Stimulated activated CD4-positive, alpha-beta T cell treated with anti-CD3 and anti-CD28 coated beads, Interleukin-4, amount 100 ng/mL, for 24 hours (primary cell): ENCODE measurements around the gene SLC28A3.
"Not testable (repeated sequence)": the region's sequence is repeated elsewhere in the genome, so short reads cannot be mapped to it uniquely, and the experiment has no call there.

Source experiments
- DNase-seq: peaks from one replicate; pipeline ENCODE4 v3.0.0-alpha.2; 2020

SLC28A3 gene, protein sequence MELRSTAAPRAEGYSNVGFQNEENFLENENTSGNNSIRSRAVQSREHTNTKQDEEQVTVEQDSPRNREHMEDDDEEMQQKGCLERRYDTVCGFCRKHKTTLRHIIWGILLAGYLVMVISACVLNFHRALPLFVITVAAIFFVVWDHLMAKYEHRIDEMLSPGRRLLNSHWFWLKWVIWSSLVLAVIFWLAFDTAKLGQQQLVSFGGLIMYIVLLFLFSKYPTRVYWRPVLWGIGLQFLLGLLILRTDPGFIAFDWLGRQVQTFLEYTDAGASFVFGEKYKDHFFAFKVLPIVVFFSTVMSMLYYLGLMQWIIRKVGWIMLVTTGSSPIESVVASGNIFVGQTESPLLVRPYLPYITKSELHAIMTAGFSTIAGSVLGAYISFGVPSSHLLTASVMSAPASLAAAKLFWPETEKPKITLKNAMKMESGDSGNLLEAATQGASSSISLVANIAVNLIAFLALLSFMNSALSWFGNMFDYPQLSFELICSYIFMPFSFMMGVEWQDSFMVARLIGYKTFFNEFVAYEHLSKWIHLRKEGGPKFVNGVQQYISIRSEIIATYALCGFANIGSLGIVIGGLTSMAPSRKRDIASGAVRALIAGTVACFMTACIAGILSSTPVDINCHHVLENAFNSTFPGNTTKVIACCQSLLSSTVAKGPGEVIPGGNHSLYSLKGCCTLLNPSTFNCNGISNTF

DNA sequence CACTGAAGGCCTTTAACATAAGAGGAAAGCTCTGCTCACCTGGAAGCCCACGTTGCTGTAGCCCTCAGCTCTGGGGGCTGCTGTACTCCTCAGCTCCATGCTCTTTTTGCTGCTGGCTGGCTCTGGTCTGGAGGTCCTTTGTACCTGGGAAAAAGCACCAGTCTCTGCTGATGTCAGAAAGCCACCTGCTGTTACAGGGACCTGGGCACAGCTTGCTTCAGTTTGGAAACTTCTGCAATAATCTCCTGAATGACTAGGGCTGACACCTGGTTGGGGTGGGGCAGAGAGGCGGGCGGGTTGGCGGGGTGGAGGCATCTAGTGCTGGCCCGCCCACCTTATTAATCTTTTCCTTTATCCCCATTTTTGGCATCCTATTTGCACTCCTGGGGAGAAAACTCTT is at the start of gene SLC28A3:
Gene SLC28A3, minus strand, starts transcription at position 224 of the 400 bp plus-strand sequence. Its CDS starts 125 bp downstream, at position 99.
- no peak for DNase-seq

GRCh38 chr9:84390254-84390653 is 49.7 kb upstream of the SLC28A3 start:
- DNase-seq, result peak; percentile 52

- DNase-seq, result no peak
Measured at GRCh38 chr9:84387821-84388220, 47.3 kb upstream of the SLC28A3 start.

- no peak for DNase-seq
Measured at GRCh38 chr9:84386753-84387152, 46.2 kb upstream of the SLC28A3 start.

DNA sequence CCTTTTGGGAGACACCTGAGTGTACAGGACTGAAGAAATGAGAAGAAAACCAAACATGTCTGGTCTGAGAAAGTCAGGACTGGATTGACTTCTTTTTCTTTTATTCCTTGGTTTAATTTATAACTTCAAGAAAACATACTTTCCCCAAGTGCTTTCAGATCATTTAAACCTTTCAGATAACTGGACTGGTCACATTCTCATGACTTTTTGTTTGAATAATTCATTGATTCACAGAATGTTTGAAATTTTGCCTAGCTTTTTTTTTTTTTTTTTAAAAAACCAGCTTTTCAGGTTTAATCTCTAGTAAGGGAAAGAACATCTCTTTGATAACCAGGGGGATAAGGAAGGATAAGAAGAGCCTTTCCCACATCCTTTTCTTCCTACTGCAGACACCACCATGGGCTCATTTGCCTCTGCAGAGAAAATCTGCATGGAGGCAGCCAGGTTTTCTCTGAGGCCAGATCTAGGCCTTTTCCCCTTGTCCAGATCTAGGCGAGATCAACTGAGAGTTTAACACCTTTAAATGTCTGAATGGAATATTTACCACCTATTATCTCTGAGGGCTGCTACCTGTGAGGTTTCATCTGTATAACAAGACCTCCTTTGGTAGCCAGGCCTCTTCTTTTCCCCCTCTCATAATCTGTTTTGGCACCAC is 45.0 kb upstream of the SLC28A3 start:
- DNase-seq, result no peak

GRCh38 chr9:84384617-84385016 is 44.1 kb upstream of the SLC28A3 start:
- no peak for DNase-seq

DNA sequence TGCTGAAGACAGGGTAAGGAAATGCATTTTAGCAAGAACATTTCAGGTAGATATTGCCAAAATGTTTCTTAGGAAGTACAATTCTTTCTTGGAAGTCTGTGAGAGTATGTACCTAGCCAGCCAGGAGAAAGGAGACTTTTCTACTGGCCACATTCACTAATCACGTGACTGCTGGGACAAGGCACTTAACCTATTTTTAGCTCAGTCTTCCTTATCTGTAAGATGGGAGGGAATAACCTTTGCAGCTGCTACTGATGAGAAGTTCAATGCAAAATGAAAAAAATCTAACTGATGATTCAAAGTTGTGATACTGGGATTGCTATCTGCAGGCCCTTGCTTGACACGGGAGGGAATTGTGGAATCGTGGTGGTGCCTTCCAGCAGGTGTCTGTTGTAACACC is 42.6 kb upstream of the SLC28A3 start:
- no peak for DNase-seq

- no peak for DNase-seq
Measured at GRCh38 chr9:84382720-84383119, 42.2 kb upstream of the SLC28A3 start.

DNA sequence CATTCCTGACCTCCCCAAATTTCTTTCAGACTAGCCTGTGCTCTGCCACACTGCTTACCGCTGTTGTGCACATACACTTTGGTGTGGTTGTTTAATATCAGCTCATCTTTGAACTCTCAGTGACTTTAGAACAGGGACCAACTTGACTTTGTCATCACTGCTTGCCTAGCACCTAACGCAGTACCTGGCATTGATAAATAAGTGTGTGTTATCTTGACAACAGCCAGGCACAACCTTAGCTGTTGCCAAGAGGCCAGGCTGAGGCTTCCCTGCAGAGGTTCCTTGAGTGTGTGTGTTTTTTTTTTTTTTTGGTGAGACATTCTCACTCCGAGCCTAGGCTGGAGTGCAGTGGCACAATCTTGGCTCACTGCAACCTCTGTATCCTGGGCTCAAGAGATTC is 41.0 kb upstream of the SLC28A3 start:
- no peak for DNase-seq

DNA sequence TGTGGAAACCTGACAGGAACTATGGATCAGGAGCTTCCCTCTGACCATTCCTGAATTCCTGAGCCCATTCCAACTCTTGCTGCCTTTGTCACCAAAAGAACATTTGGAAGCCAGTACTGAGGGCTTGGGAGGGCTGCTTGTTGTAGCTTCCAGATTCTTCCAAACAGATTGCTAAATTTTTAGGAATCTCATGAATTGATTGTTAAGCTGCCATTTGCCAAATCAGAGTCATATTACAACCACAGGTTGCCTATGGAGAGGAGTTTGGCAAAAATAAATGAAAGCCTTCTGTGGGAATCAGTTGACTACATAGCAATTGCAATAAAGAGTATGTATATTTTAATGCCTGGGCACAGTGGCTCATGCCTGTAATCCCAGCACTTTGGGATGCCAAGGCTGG is 39.2 kb upstream of the SLC28A3 start:
- DNase-seq, result no peak

DNA sequence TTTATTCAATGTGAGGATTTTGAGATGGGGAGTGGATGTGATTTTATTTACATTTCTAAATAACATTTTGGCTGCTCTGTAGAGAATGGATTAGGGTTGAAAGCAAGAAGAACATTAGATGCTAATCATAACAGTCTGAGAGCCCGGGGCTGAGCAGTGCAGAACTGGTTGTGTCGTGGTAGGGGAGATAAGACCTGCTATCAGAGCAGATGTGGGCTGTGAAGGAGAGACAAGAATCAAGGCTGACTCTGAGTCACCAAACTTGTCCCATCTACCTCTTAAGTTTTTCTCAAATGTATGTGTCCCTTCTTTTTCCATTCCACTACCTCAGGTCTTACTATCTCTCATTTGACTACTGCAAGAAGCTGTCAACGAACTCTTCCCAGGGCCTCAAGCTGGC is 35.4 kb upstream of the SLC28A3 start:
- DNase-seq, result no peak

GRCh38 chr9:84374516-84374915 is 34.0 kb upstream of the SLC28A3 start:
- no peak for DNase-seq

DNA sequence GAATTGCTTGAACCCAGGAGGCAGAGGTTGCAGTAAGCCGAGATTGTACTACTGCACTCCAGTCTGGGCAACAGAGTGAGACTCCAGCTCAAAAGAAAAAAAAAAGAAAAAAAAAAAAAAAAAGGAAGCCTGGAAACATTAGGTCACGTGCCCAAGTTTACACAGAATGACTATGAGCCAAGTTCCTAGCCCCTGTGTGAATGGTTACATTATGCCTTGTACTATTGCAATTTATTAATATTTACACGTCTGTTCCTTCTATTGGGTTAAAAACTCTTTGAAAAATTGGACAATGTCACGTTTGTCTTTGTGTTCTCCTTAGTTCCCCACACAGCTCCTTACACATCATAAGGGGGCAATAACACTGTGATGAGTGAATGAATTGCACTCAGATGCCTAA is 33.5 kb upstream of the SLC28A3 start:
- no peak for DNase-seq

DNA sequence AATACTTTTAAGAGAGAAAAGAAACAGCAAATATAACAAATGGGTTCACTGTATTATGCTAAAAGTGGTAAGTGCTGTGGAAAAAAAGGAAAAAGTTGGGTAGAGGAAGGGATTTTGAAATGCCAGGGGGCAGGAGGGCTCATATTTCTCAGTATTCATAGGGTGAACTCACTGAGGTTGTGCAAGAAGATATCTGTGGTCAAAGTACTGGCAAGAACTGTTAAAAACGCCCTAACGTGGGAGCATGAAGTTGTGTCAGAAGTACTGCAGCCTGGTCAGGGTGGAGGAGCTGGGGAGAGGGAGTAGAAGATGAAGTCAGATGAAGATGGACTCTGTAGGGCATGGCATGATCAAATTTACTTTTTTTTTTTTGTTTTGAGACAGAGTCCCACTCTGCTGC is 31.2 kb upstream of the SLC28A3 start:
- DNase-seq, result no peak

- DNase-seq, result no peak
Measured at GRCh38 chr9:84368601-84369000, 28.0 kb upstream of the SLC28A3 start.

DNA sequence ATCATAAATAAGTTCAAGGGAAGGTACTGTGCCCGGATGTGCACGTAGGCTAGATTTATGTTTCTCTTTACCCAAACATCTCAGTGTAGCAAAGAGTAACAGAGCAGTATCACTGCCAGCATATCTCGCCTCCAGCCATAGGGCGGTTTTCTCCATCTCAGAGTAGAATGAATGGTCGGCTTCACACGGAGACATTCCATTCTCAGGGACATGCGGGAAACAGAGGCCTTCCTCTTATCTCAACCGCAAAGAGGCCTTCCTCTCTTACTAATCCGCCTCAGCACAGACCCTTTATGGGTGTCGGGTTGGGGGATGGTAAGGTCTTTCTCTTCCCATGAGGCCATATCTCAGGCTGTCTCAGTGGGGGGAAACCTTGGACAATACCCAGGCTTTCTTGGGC is 27.2 kb upstream of the SLC28A3 start:
- not testable (repeated sequence) for DNase-seq

GRCh38 chr9:84366683-84367082 is 26.1 kb upstream of the SLC28A3 start:
- DNase-seq, result no peak

- not testable (repeated sequence) for DNase-seq
Measured at GRCh38 chr9:84364894-84365490, 24.4 kb upstream of the SLC28A3 start.

DNA sequence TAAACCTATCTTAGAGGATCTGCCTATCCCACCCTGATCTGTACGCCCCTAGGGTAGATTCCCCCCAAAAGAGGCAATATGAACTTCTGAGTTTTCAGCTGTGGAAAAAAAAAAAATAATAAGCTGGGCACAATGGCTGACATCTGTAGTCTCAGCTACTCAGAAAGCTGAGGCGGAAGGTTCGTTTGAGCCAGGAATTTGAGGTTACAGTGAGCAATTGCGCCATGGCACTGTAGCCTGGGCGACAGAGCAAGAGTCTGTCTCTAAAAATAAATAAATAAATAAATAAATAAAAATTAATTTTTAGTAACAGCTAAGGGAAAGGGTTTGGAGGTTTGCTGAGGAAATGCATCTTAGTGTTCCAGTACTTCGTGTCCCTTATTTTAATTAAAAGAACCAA is 21.1 kb upstream of the SLC28A3 start:
- no peak for DNase-seq

- DNase-seq, result no peak
Measured at GRCh38 chr9:84357275-84357674, 16.7 kb upstream of the SLC28A3 start.

DNA sequence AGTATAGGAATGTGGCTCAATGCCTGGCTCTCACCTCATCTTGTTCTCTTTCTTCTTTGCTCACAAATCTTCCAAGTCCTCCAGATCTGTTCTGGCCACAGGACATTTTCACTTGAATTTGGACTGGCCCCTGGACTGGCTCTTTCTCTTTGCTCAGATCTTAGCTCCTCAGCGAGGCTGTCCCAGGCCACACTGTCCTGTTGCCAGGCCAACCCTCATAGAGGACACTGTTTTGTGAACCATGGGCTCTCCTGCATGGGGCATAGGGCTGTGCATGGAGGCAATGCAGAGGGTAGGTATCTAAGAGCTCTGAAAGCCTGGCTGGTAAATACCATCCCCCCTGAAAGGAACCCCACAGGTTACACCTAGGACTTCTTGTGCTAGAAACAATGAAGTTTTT is 13.5 kb upstream of the SLC28A3 start:
- no peak for DNase-seq

- no peak for DNase-seq
Measured at GRCh38 chr9:84349671-84350070, 9.1 kb upstream of the SLC28A3 start.

DNA sequence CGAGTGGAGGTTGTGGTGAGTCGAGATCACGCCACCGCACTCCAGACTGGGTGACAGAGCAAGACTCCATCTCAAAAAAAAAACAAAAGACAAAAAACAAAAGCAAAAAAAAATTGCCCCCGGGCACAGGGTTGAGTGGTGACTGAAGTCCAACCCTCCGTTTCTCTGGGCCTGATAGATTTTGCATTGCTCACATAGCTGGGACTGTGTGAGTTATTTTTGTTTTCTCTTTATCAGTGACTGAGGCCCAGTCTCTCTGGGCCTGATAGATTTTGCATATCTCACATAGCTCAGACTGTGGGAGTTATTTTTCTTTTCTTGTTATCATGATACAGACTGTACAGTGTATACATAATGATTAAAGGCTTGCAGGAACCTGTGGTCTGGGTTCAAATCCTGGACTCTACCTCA is 2.6 kb upstream of the SLC28A3 start:
- no peak for DNase-seq

DNA sequence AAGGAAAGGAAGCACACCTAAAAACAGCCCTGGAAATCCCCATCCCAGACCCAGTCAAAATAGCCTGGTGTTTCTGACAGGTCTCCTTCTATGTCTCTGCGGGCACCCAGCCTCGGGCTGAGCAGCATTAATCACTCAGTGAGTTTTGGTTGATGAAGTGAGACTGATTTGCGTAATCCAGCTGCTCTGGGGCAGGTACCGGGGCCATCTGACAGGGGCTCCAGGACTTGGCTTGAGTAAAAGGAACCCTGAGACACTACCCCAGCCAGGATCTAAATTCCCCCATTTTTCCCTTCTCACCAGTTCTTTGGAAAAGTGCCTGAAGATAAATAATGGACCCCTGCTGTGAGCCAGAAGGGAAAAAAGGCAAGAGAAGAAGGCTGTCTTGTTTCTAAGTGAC is 596 bp downstream of the SLC28A3 start:
- no peak for DNase-seq
